Hepatocyte (in vitro differentiated cells): ENCODE measurements around the gene ACACB. TPM values are rescaled to one million over a fixed set of nuclear protein-coding genes. Genes with fewer than 3 reads are reported as not detected.

Experiments
- DNase-seq: peaks from one replicate; pipeline ENCODE4 v3.0.0-alpha.2; 2016; ENCODE audit warnings: low spot score
- H2AFZ ChIP-seq: fragments of 200-600 bp; sonication (generic); 2 replicates; pipeline ENCODE4 v1.6.0; 2016; ENCODE audit warnings: antibody characterized with exemption, mild to moderate bottlenecking
- H3K27ac ChIP-seq: fragments of 200-600 bp; sonication (generic); 2 replicates; pipeline ENCODE4 v1.5.1; 2016; ENCODE audit warnings: mild to moderate bottlenecking
- H3K27me3 ChIP-seq: fragments of 200-600 bp; sonication (generic); 2 replicates; pipeline ENCODE4 v1.6.1; 2016
- H3K36me3 ChIP-seq: fragments of 200-600 bp; sonication (generic); replicated peaks from 2 replicates; pipeline ENCODE4 v1.5.1; 2016; ENCODE audit warnings: low read depth; ENCODE audit not compliant: insufficient read depth
- H3K4me1 ChIP-seq: fragments of 200-600 bp; sonication (generic); 2 replicates; pipeline ENCODE4 v1.5.1; 2016; ENCODE audit warnings: mild to moderate bottlenecking, moderate library complexity; ENCODE audit not compliant: insufficient read depth
- H3K4me2 ChIP-seq: fragments of 200-600 bp; sonication (generic); 2 replicates; pipeline ENCODE4 v1.6.0; 2016
- H3K4me3 ChIP-seq: fragments of 200-600 bp; sonication (generic); 2 replicates; pipeline ENCODE4 v1.5.1; 2016; ENCODE audit warnings: mild to moderate bottlenecking
- H3K79me2 ChIP-seq: fragments of 200-600 bp; sonication (generic); 2 replicates; pipeline ENCODE4 v1.6.0; 2017; ENCODE audit warnings: mild to moderate bottlenecking
- H3K9me2 ChIP-seq: fragments of 200-600 bp; sonication (generic); replicated peaks from 2 replicates; pipeline ENCODE4 v1.6.0; 2017; ENCODE audit warnings: mild to moderate bottlenecking; ENCODE audit not compliant: insufficient read depth
- H3K9me3 ChIP-seq: fragments of 200-600 bp; sonication (generic); 2 replicates; pipeline ENCODE4 v1.5.1; 2016; ENCODE audit warnings: low read depth, mild to moderate bottlenecking
- H4K20me1 ChIP-seq: fragments of 200-600 bp; sonication (generic); 2 replicates; pipeline ENCODE4 v1.6.0; 2016; ENCODE audit warnings: mild to moderate bottlenecking; ENCODE audit not compliant: insufficient read depth, poor library complexity, severe bottlenecking
- CTCF ChIP-seq: fragments of 200-600 bp; sonication (generic); IDR thresholded peaks from 2 replicates; pipeline ENCODE4 v1.5.1; 2016; ENCODE audit warnings: antibody characterized with exemption, mild to moderate bottlenecking; ENCODE audit not compliant: poor library complexity
- EZH2 ChIP-seq: fragments of 200-600 bp; sonication (generic); IDR thresholded peaks from 2 replicates; pipeline ENCODE4 v1.6.1; 2016; ENCODE audit warnings: antibody characterized with exemption, mild to moderate bottlenecking, borderline replicate concordance
- EZH2phosphoT487 ChIP-seq: fragments of 200-600 bp; sonication (generic); IDR thresholded peaks from one replicate; pipeline ENCODE4 v1.6.1; 2018; ENCODE audit warnings: antibody characterized with exemption, mild to moderate bottlenecking, low read depth, moderate library complexity; ENCODE audit not compliant: unreplicated experiment, severe bottlenecking
- WGBS: methylation state at CpG from one replicate; pipeline ENCODE4 v1.1.6; 2016; ENCODE audit warnings: low lambda C conversion rate; ENCODE audit errors: missing lambda C conversion rate; 5-methylcytosine and 5-hydroxymethylcytosine counted together
- polyA plus RNA-seq: library from polyadenylated mRNA; unstranded; fragments of >200 nt; fragmentation: Nextera tagmentation; extraction: Ambion mirVana; gene quantifications from 2 replicates; pipeline ENCODE4 v1.2.1, GENCODE V29; 2016
- total RNA-seq: library from RNA; depleted of rRNA; stranded (reverse); fragments of >200 nt; gene quantifications from 2 replicates; pipeline ENCODE4 v1.2.3, GENCODE V29; 2014

The ACACB gene
- total and polyA plus RNA-seq, 2 experiments from 2014 or later: 3.9 to 9.3 TPM

DNA sequence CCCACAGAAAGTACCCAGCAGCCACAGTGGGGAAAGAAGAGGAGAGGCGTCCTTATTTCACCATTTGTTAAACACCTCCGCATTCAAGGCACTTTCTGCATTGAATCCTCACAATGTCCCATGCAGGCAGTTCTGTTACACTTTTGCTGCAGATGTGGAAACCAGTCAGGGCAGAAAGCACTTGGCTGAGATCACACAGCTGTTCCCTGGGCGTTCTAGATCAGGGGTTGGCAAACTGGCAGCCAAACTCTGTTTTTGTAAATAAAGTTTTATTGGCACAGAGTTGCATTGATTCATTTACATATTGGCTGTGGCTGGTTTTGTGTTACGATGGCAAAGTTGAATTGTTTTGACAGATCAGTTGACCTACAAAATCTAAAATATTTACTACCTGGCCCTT, 172.6 kb downstream of the ACACB start:
- TF ChIP-seq EZH2: no peak
- TF ChIP-seq CTCF: no peak
- no peak for TF ChIP-seq EZH2phosphoT487
- WGBS: 89% methylated on average over 4 of the region's 4 CpGs

GRCh38 chr12:109289551-109289950, 173.2 kb downstream of the ACACB start:
- DNase-seq: no peak
- Histone ChIP-seq H3K4me1 (no peaks in the 10 kb centered on the region), H2AFZ (no peak overlapping the region), H3K4me3 (no peak overlapping the region), H3K9me2 (no peaks in the 10 kb centered on the region), H3K27ac (no peak overlapping the region), H3K36me3 (no peaks in the 10 kb centered on the region), H3K79me2 (no peaks in the 10 kb centered on the region), H3K9me3 (no peaks in the 10 kb centered on the region), H4K20me1 (no peaks in the 10 kb centered on the region), H3K27me3 (peaks cover 6% of the 10 kb centered on the region), H3K4me2 (no peak overlapping the region)
- no peak for TF ChIP-seq CTCF
- no peak for TF ChIP-seq EZH2
- TF ChIP-seq EZH2phosphoT487: no peak
- 90% methylated on average over 6 of the region's 6 CpGs for WGBS

More for the DNA sequence above, 172.6 kb downstream of the ACACB start:
- Histone ChIP-seq H2AFZ (no peak overlapping the region), H3K9me3 (no peaks in the 10 kb centered on the region), H3K27ac (no peak overlapping the region), H3K36me3 (no peaks in the 10 kb centered on the region), H4K20me1 (no peaks in the 10 kb centered on the region), H3K4me3 (no peak overlapping the region), H3K4me2 (no peak overlapping the region), H3K9me2 (no peaks in the 10 kb centered on the region), H3K27me3 (peaks cover 6% of the 10 kb centered on the region), H3K79me2 (no peaks in the 10 kb centered on the region), H3K4me1 (no peaks in the 10 kb centered on the region)
- no peak for DNase-seq

- H3K36me3 ChIP-seq: no peaks in the 10 kb centered on the region
- no peaks in the 10 kb centered on the region for H4K20me1 ChIP-seq
- 94% methylated on average over 18 of the region's 18 CpGs for WGBS
- H3K4me2 ChIP-seq: no peak overlapping the region
- H3K9me3 ChIP-seq: no peaks in the 10 kb centered on the region
- H3K4me3 ChIP-seq: no peak overlapping the region
- no peaks in the 10 kb centered on the region for H3K4me1 ChIP-seq
- no peak overlapping the region for H2AFZ ChIP-seq
- no peak overlapping the region for H3K27ac ChIP-seq
- TF ChIP-seq CTCF (no peak), EZH2phosphoT487 (no peak)
- no peaks in the 10 kb centered on the region for H3K9me2 ChIP-seq
- H3K79me2 ChIP-seq: no peaks in the 10 kb centered on the region
- no peak for DNase-seq
- peaks cover 6% of the 10 kb centered on the region for H3K27me3 ChIP-seq
Measured at GRCh38 chr12:109290061-109290460, 173.7 kb downstream of the ACACB start.

GRCh38 chr12:109291117-109291516, 174.7 kb downstream of the ACACB start:
- H3K4me2 ChIP-seq: peak overlapping the region; percentile 69
- peaks cover 6% of the 10 kb centered on the region for H3K27me3 ChIP-seq
- H3K27ac ChIP-seq: no peak overlapping the region
- H3K4me1 ChIP-seq: no peaks in the 10 kb centered on the region
- WGBS: 78% methylated on average over 15 of the region's 15 CpGs
- H3K9me3 ChIP-seq: no peaks in the 10 kb centered on the region
- H4K20me1 ChIP-seq: no peaks in the 10 kb centered on the region
- no peak overlapping the region for H2AFZ ChIP-seq
- no peaks in the 10 kb centered on the region for H3K36me3 ChIP-seq
- no peak for DNase-seq
- no peak for TF ChIP-seq EZH2phosphoT487
- no peak for TF ChIP-seq EZH2
- TF ChIP-seq CTCF: no peak
- no peaks in the 10 kb centered on the region for H3K9me2 ChIP-seq
- H3K79me2 ChIP-seq: no peaks in the 10 kb centered on the region
- no peak overlapping the region for H3K4me3 ChIP-seq
